ENCODE data around the gene KCNT1.

Gene KCNT1

DNA sequence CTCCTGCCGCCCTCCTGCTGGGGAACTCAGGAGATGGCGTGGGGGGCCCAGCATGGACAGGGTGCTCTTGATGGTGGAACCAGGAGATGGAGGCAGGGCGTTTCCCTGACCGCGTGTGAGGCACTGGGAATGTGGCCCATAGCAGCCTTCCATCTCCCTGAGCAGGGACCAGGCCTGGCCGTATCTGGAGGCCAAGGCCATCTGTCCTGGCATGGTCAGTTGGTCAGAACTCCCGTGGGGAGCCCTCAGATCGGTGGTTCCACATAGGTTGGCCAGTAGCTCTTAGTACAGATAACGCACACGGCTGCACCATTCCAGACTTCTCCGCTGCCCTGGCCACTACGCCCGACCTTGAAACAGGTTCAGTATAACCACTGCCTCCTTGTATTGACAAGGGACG is 77.6 kb downstream of the KCNT1 start:
- H3K4me3 ChIP-seq (ENCODE audit: low read depth, low read length) = no peak overlapping the region
- TF ChIP-seq MYC (IDR thresholded peaks at IDR 0.05; ENCODE audit: low read depth, low read length) (no peak), CTCF (IDR thresholded peaks at IDR 0.05; ENCODE audit: low read depth, low read length) (no peak), MAX (IDR thresholded peaks at IDR 0.05; ENCODE audit: low read depth, low read length) (no peak), POLR2A (IDR thresholded peaks at IDR 0.05; ENCODE audit: extremely low read depth, insufficient read length) (no peak)

DNA sequence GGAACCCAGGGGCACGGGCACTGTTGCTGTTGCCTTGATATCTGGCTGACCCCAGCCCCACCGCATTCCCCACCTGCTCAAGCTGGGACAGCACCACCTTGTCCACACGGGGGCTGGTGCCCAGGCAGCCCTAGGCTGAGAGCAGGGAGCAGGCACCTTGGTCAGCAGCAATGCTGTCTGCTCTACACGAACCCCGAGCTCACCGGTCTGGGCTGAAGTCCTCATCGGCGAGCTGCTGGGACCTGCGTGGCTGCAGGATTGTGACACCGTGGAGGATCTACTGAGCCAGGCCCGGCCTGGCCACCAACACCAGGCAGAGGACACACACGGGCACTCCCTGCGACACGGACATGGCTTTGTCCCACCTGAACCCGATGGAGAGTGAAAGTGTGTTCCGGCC is 78.1 kb downstream of the KCNT1 start:
- H3K4me3 ChIP-seq (ENCODE audit: low read depth, low read length) = no peak overlapping the region
- no peak for DNase-seq (ENCODE audit: low read depth)
- no peak for TF ChIP-seq CTCF (IDR thresholded peaks at IDR 0.05; ENCODE audit: low read depth, low read length)

More for the DNA sequence above, 77.6 kb downstream of the KCNT1 start:
- no peak for DNase-seq (ENCODE audit: low read depth)

- no peak overlapping the region for H3K4me3 ChIP-seq (ENCODE audit: low read depth, low read length)
- DNase-seq (ENCODE audit: low read depth) = no peak
- no peak for TF ChIP-seq POLR2A (IDR thresholded peaks at IDR 0.05; ENCODE audit: extremely low read depth, insufficient read length)
- TF ChIP-seq CTCF (IDR thresholded peaks at IDR 0.05; ENCODE audit: low read depth, low read length) = no peak
- TF ChIP-seq MAX (IDR thresholded peaks at IDR 0.05; ENCODE audit: low read depth, low read length) = no peak
- TF ChIP-seq MYC (IDR thresholded peaks at IDR 0.05; ENCODE audit: low read depth, low read length) = no peak
These were observed 78.6 kb downstream of the KCNT1 start for GRCh38 chr9:135780626-135781025.

DNA sequence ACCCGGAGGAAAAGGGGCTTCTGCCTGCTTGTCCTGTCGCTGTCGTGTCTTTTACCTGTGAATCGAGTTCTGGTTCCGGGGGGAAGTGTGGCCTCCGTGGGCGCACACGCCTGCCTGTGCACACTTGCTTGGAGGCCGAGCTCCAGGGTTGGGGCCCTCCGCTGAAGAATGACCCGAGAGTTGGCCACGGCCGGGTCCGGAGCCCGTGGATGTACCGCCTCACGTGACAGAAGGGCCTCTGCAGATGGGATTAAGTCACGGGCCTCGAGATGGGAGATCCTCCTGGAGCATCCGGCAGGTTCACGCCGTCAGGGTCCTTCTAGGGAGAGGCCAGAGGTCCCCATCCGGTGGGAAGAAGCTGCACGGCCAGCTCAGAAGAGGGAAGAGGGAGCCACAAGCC is 81.0 kb downstream of the KCNT1 start:
- TF ChIP-seq MAX (IDR thresholded peaks at IDR 0.05; ENCODE audit: low read depth, low read length) = no peak
- TF ChIP-seq CTCF (IDR thresholded peaks at IDR 0.05; ENCODE audit: low read depth, low read length) = no peak
- TF ChIP-seq POLR2A (IDR thresholded peaks at IDR 0.05; ENCODE audit: extremely low read depth, insufficient read length) = no peak
- TF ChIP-seq MYC (IDR thresholded peaks at IDR 0.05; ENCODE audit: low read depth, low read length) = no peak
- no peak for DNase-seq (ENCODE audit: low read depth)

DNA sequence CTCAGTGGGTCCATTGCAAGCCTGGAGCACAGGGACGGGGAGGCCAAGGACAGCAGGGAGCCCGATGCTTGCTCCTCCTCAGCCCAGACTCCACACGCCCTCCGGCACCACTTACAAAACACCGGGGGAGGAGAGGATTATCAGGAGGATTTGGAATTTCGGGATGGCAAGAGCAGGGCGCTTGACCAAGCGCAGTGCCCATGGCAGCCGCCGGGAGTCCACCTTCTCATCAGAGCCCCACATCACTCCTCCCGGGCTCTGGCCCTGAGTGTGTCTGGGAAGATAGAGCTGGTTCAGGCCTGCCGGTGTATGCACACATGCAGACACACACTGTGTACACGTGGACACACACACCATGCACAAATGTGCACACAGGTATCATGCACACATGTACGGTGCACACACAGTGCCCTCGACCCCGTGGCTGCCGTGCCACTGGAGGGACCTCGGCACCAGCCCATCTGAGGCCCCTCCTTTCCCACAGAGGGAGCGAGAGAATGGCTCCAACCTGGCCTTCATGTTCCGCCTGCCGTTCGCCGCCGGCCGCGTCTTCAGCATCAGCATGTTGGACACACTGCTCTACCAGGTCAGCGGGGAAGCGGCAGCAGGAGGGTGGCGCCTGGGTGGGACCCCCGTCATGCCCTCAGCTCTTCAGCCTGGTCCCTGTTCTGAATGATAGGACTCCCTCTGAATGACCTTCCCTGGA is 81.7 kb downstream of the KCNT1 start:
- TF ChIP-seq POLR2A (IDR thresholded peaks at IDR 0.05; ENCODE audit: extremely low read depth, insufficient read length) = no peak
- no peak for TF ChIP-seq MAX (IDR thresholded peaks at IDR 0.05; ENCODE audit: low read depth, low read length)
- TF ChIP-seq MYC (IDR thresholded peaks at IDR 0.05; ENCODE audit: low read depth, low read length) = no peak
- TF ChIP-seq CTCF (IDR thresholded peaks at IDR 0.05; ENCODE audit: low read depth, low read length) = no peak
- no peak for DNase-seq (ENCODE audit: low read depth)
- H3K4me3 ChIP-seq (ENCODE audit: low read depth, low read length) = no peak overlapping the region

More for the DNA sequence above, 81.0 kb downstream of the KCNT1 start:
- no peak overlapping the region for H3K4me3 ChIP-seq (ENCODE audit: low read depth, low read length)
